Hepatocyte (in vitro differentiated cells): ENCODE data around the gene FNDC3B.

ENCODE experiments used
- EZH2 ChIP-seq: fragments of 200-600 bp; sonication (generic); IDR thresholded peaks from 2 replicates; pipeline ENCODE4 v1.6.1; 2016; ENCODE audit warnings: antibody characterized with exemption, mild to moderate bottlenecking, borderline replicate concordance
- EZH2phosphoT487 ChIP-seq: fragments of 200-600 bp; sonication (generic); IDR thresholded peaks from one replicate; pipeline ENCODE4 v1.6.1; 2018; ENCODE audit warnings: antibody characterized with exemption, mild to moderate bottlenecking, low read depth, moderate library complexity; ENCODE audit not compliant: unreplicated experiment, severe bottlenecking
- TF ChIP-seq, protein P1 (sequence below): fragments of 200-600 bp; sonication (generic); IDR thresholded peaks from 2 replicates; pipeline ENCODE4 v1.5.1; 2016; ENCODE audit warnings: antibody characterized with exemption, mild to moderate bottlenecking; ENCODE audit not compliant: poor library complexity

DNA sequence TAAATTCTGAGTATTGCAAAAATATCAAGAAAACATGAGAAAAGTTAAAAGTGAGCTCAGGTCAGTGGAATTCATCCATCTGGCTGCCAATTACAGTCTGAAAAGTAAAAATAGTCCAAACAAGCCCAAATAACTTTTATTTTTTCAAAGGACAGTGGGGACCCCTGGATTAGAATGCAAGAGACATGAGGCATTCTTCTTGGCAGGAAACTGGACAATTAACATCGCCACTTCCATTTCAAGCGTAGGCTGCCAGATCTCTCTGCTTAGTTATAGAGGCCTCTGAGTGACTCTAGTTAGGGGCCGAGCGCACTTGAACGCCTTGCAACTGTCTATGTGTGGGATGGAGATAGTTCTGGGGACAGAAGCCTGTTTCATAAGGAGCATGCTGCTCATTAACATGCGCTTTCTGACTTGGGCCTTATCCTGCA, 219.7 kb downstream of the FNDC3B start:
- TF ChIP-seq, protein P1, sequence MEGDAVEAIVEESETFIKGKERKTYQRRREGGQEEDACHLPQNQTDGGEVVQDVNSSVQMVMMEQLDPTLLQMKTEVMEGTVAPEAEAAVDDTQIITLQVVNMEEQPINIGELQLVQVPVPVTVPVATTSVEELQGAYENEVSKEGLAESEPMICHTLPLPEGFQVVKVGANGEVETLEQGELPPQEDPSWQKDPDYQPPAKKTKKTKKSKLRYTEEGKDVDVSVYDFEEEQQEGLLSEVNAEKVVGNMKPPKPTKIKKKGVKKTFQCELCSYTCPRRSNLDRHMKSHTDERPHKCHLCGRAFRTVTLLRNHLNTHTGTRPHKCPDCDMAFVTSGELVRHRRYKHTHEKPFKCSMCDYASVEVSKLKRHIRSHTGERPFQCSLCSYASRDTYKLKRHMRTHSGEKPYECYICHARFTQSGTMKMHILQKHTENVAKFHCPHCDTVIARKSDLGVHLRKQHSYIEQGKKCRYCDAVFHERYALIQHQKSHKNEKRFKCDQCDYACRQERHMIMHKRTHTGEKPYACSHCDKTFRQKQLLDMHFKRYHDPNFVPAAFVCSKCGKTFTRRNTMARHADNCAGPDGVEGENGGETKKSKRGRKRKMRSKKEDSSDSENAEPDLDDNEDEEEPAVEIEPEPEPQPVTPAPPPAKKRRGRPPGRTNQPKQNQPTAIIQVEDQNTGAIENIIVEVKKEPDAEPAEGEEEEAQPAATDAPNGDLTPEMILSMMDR, result no peak
- TF ChIP-seq EZH2, result no peak
- no peak for TF ChIP-seq EZH2phosphoT487
